Measurements from ENCODE around the gene DPH5. TPM values are rescaled to one million over a fixed set of nuclear protein-coding genes. Genes with fewer than 3 reads are reported as not detected.

Gene DPH5
- total RNA-seq, 1 donor from 2014 or later = 42.2 TPM

GRCh38 chr1:101055623-101056022 is 30.0 kb upstream of the DPH5 start:
- Mint-ChIP-seq H3K4me1 (ENCODE audit: unreplicated experiment) (peaks cover 5% of the 10 kb centered on the region), H3K27me3 (ENCODE audit: unreplicated experiment) (no peaks in the 10 kb centered on the region), H3K36me3 (ENCODE audit: low read depth, unreplicated experiment) (no peaks in the 10 kb centered on the region), H3K4me3 (ENCODE audit: unreplicated experiment) (no peak overlapping the region), H3K27ac (ENCODE audit: unreplicated experiment) (no peak overlapping the region), H3K9me3 (ENCODE audit: unreplicated experiment) (no peaks in the 10 kb centered on the region)
- DNase-seq (ENCODE audit: low spot score) = no peak
- no peak for TF ChIP-seq CTCF (IDR thresholded peaks at IDR 0.05; ENCODE audit: unreplicated experiment)

- no peak for TF ChIP-seq CTCF (IDR thresholded peaks at IDR 0.05; ENCODE audit: unreplicated experiment)
- DNase-seq (ENCODE audit: low spot score) = no peak
- Mint-ChIP-seq H3K27me3 (ENCODE audit: unreplicated experiment) (no peaks in the 10 kb centered on the region), H3K36me3 (ENCODE audit: low read depth, unreplicated experiment) (no peaks in the 10 kb centered on the region), H3K4me3 (ENCODE audit: unreplicated experiment) (no peak overlapping the region), H3K4me1 (ENCODE audit: unreplicated experiment) (no peaks in the 10 kb centered on the region), H3K27ac (ENCODE audit: unreplicated experiment) (no peak overlapping the region), H3K9me3 (ENCODE audit: unreplicated experiment) (no peaks in the 10 kb centered on the region)
Measured at GRCh38 chr1:101051688-101052638, 26.4 kb upstream of the DPH5 start.

- Mint-ChIP-seq H3K9me3 (ENCODE audit: unreplicated experiment) (no peaks in the 10 kb centered on the region), H3K27me3 (ENCODE audit: unreplicated experiment) (no peaks in the 10 kb centered on the region), H3K36me3 (ENCODE audit: low read depth, unreplicated experiment) (no peaks in the 10 kb centered on the region), H3K4me3 (ENCODE audit: unreplicated experiment) (no peak overlapping the region), H3K4me1 (ENCODE audit: unreplicated experiment) (no peaks in the 10 kb centered on the region), H3K27ac (ENCODE audit: unreplicated experiment) (no peak overlapping the region)
- DNase-seq (ENCODE audit: low spot score) = no peak
- TF ChIP-seq CTCF (IDR thresholded peaks at IDR 0.05; ENCODE audit: unreplicated experiment) = no peak
Measured at GRCh38 chr1:101050869-101051268, 25.3 kb upstream of the DPH5 start.

GRCh38 chr1:101044749-101045148 is 19.2 kb upstream of the DPH5 start:
- no peak overlapping the region for H3K4me3 Mint-ChIP-seq (ENCODE audit: unreplicated experiment)
- no peak for DNase-seq (ENCODE audit: low spot score)
- TF ChIP-seq CTCF (IDR thresholded peaks at IDR 0.05; ENCODE audit: unreplicated experiment) = no peak
- peaks cover 3% of the 10 kb centered on the region for H3K36me3 Mint-ChIP-seq (ENCODE audit: low read depth, unreplicated experiment)
- H3K27me3 Mint-ChIP-seq (ENCODE audit: unreplicated experiment) = peaks cover 5% of the 10 kb centered on the region
- H3K4me1 Mint-ChIP-seq (ENCODE audit: unreplicated experiment) = peaks cover 2% of the 10 kb centered on the region
- H3K27ac Mint-ChIP-seq (ENCODE audit: unreplicated experiment) = no peak overlapping the region
- H3K9me3 Mint-ChIP-seq (ENCODE audit: unreplicated experiment) = peaks cover 10% of the 10 kb centered on the region

- no peak overlapping the region for H3K27ac Mint-ChIP-seq (ENCODE audit: unreplicated experiment)
- TF ChIP-seq CTCF (IDR thresholded peaks at IDR 0.05; ENCODE audit: unreplicated experiment) = no peak
- no peak overlapping the region for H3K4me3 Mint-ChIP-seq (ENCODE audit: unreplicated experiment)
- peaks cover 6% of the 10 kb centered on the region for H3K27me3 Mint-ChIP-seq (ENCODE audit: unreplicated experiment)
- no peak for DNase-seq (ENCODE audit: low spot score)
- H3K4me1 Mint-ChIP-seq (ENCODE audit: unreplicated experiment) = peaks cover 2% of the 10 kb centered on the region
- peaks cover 8% of the 10 kb centered on the region for H3K36me3 Mint-ChIP-seq (ENCODE audit: low read depth, unreplicated experiment)
- peaks cover 11% of the 10 kb centered on the region for H3K9me3 Mint-ChIP-seq (ENCODE audit: unreplicated experiment)
Measured at GRCh38 chr1:101044259-101044658, 18.7 kb upstream of the DPH5 start.
